Endothelial cell of umbilical vein (primary cell): ENCODE measurements around the gene PCMTD2.

Experiments used
- EZH2 ChIP-seq: IDR thresholded peaks from 2 replicates; pipeline ENCODE4 v1.6.1; 2012; ENCODE audit warnings: borderline replicate concordance, low read depth, mild to moderate bottlenecking, moderate library complexity, low read length, inconsistent platforms; ENCODE audit not compliant: severe bottlenecking
- FOS ChIP-seq: IDR thresholded peaks from 2 replicates; pipeline ENCODE4 v1.6.1; 2011; ENCODE audit warnings: mild to moderate bottlenecking, low read length, moderate library complexity, borderline replicate concordance; ENCODE audit not compliant: insufficient read depth
- MYC ChIP-seq: IDR thresholded peaks from one replicate; pipeline ENCODE4 v1.6.1; 2011; ENCODE audit warnings: mild to moderate bottlenecking, low read depth, low read length
- POLR2A ChIP-seq: IDR thresholded peaks from 2 replicates; pipeline ENCODE4 v1.6.1; 2012; ENCODE audit warnings: low read depth, mild to moderate bottlenecking, control low read depth, low read length
- POLR2AphosphoS5 ChIP-seq: IDR thresholded peaks from 2 replicates; pipeline ENCODE4 v1.6.1; 2012; ENCODE audit warnings: low read depth, mild to moderate bottlenecking, control low read depth, low read length, moderate library complexity; ENCODE audit not compliant: insufficient read depth
- TF ChIP-seq, protein P1 (sequence below), 2 donors: IDR thresholded peaks; 1 replicate in 1 of 2; 2 replicates in 1 of 2; pipeline ENCODE4 v1.5.1; 2011; ENCODE audit warnings: low read length in 2 of 2, mild to moderate bottlenecking in 2 of 2, moderate library complexity in 2 of 2, control low read depth in 1 of 2, inconsistent platforms in 1 of 2, low read depth in 1 of 2; ENCODE audit not compliant: insufficient read depth in 1 of 2; ENCODE audit errors: extremely low read depth in 1 of 2

DNA sequence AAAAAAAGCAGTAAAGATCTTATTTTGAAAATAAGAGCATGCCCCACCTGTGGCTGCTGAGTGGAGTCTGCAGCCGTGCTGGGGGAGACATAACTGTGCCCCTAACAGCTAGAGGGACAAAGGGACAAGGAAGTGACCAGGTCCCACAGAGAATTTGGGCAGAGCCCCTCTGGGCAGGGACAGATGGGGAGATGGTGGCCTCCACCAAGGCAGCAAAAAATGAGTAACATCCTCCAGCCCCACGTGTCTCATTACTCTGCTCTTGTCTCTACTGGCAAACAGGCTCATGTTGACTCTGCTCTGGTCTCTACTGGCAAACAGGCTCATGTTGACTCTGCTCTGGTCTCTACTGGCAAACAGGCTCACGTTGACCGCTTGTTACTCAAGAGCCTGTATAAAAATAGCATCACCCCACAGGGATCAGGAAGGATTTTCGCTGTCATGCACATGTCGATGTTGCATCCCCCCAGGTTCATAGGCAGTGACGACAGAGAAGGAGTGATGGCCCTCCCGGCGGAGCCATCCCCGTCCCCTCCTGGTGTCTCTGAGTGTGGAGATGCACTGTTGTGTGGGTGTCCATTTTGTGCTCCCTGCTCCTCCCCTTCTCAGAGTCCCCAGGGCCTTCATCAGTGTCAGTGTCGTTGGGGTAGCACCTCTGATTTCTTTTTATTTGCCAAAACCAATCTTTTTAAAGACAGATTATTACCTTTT is 17.3 kb upstream of the PCMTD2 start:
- TF ChIP-seq POLR2A: no peak
- TF ChIP-seq, protein P1, sequence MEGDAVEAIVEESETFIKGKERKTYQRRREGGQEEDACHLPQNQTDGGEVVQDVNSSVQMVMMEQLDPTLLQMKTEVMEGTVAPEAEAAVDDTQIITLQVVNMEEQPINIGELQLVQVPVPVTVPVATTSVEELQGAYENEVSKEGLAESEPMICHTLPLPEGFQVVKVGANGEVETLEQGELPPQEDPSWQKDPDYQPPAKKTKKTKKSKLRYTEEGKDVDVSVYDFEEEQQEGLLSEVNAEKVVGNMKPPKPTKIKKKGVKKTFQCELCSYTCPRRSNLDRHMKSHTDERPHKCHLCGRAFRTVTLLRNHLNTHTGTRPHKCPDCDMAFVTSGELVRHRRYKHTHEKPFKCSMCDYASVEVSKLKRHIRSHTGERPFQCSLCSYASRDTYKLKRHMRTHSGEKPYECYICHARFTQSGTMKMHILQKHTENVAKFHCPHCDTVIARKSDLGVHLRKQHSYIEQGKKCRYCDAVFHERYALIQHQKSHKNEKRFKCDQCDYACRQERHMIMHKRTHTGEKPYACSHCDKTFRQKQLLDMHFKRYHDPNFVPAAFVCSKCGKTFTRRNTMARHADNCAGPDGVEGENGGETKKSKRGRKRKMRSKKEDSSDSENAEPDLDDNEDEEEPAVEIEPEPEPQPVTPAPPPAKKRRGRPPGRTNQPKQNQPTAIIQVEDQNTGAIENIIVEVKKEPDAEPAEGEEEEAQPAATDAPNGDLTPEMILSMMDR (IDR thresholded peaks at IDR 0.05; ENCODE audit: extremely low read depth in 1 of 2, insufficient read depth in 1 of 2, low read depth in 1 of 2, low read length in 2 of 2): no peak
- TF ChIP-seq FOS: no peak
- no peak for TF ChIP-seq POLR2AphosphoS5
- TF ChIP-seq EZH2: no peak
- TF ChIP-seq MYC: no peak
